SKM-1 (cell line): Measurements from ENCODE around the gene COL5A1.

Experiments
- DNase-seq: peaks from one replicate; lab custom pipeline; 2025; ENCODE audit not compliant: unreplicated experiment; lab: John Stamatoyannopoulos, UW

The COL5A1 gene

DNA sequence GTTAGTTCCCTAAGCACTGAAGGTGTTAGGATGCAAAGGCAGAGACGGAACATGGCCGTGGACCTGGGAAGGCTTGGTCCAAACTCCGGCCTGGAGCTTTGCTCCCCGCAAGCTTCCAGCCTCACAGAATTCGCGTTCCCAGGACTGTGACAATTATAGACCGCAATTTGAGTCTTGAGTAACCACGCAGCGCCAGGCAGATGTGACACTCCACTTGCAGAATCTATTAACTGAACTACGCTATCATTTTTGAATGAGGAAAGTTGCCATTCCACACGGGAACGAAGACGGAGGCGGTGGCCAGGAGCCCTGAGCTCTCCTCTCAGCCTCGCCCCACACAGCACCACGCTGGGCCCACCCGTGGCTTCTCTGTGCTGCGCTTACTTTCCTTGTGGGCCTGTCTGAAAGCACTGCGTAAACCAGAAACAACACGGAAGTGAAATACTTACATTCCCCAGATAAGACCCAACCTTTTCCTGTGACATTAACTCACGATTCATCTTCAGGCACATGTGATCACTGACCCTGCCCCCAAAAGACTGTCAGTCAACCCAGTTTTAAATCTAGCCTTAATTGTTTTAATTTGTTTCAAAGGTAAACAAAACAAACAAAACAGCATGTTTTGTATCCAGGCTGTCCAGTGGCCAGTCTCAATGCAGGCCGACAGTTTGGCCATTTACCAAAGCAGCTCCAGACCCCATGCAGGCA is 16.1 kb upstream of the COL5A1 start:
- no peak for DNase-seq

DNA sequence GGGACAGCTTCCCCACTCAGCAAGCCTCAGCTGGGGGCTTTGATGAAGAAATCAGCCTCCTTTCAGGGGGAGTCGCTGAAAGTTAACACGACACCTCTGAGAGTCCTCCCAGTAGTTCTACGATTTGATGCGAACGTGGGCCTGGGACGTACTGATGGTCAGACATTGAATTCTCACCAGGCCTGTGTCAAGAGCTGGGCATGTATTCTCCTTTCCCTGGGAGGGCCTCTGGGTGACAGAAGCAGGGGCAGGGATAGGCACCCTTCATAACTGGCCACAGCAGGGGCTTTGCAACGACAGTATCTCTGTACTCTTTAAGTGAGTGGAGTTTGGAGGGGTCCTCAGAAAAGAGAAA is 15.6 kb upstream of the COL5A1 start:
- DNase-seq: no peak

DNA sequence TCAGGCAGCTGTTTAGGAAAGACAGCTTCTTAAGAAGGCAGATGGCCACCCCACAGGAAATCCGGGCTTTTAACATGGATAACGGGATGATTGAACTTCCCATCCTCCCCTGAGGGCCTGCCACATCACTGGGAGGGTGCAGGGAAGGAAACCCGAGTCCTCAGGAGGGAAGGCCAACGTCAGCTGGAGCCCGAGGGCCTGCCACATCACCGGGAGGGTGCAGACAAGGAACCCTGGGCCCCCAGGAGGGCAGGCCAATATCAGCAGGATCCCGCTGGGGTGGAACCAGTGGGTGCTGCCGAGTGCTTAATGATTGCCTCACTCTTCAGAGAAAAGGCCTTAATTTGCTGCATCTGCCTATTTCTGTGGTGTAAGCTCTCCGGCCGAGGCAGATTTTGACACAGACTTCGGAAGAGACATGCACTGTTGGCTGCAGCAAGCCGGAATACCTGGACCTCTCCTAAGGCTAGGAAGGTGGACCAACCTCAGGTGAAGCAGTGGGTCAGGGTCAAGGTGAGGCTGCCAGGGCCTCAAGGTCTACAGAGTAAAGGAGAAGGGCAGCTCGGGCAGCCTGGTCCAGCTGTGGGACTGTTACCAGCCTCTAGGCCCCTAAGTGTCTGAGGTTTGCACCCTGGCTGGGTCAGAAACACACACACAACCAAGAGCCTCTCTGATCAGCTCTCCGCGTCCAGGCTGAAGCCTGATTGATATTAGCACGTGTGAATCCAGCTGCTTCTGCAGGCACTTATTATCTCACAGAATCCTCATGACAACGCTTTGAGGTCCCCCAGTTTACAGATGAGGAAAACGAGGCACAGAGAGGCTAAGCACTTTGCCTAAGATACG is 14.8 kb upstream of the COL5A1 start:
- no peak for DNase-seq

DNA sequence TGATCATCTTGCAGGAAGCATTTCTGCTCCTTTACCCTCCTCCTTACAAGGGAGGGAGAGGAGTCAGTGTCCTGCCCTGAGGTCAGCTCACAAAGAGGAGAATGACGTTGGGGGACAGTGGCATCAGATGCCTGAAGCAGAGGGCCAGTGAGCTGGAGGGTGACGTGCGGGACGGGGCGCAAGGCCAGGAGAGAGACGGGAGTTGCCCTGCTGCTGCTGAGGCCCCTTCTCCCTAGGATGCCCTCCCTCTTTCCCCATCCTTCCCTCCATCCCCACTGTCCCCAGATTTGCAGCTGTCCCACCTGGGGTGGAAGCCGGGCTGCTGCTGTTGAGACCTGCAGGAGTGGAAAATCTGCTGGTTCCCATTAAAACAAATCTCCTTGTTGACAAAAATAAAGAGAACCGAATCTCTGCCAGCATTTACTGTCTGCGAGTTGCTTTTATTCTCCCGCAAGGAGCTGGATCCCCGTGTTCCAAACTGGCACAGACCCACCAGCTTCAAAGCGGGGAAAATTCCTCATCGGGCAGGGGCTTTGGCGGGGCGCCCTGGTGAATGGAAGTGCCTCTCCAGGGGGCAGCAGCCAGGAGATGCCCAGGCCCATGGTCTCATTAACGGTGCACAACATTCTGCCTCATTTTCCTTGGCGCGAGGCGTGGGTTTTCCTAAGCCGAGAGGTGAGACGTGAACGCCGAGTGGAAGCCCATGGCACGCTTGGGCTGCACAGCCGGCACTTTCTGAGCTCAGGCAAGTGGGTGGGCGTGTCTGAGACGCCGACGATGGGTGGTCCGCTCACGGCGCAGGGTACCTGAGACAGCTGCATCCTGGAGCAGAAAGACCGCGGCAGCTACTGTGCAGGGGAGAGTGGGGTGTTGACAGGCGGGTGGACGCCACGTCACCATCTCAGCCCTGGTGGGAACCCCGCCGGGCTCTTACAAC is 13.9 kb upstream of the COL5A1 start:
- DNase-seq: no peak

DNA sequence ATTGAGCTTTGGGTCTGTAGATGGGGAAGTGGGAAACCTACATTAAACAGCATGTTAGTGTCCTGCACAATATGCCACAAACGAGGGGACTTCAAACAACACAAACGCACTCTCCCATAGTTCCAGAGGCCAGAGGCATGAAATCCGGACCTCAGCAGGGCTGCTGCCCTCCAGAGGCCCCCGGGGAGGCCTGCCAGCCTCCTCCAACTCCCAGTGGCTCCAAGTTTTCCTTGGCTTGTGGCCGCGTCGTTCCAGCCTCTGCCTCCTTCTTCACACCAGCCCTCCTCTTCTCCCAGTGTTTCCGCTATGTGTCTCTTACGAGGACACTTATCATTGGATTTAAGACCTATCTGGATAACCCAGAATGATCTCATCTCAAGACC is 13.3 kb upstream of the COL5A1 start:
- DNase-seq: no peak

DNA sequence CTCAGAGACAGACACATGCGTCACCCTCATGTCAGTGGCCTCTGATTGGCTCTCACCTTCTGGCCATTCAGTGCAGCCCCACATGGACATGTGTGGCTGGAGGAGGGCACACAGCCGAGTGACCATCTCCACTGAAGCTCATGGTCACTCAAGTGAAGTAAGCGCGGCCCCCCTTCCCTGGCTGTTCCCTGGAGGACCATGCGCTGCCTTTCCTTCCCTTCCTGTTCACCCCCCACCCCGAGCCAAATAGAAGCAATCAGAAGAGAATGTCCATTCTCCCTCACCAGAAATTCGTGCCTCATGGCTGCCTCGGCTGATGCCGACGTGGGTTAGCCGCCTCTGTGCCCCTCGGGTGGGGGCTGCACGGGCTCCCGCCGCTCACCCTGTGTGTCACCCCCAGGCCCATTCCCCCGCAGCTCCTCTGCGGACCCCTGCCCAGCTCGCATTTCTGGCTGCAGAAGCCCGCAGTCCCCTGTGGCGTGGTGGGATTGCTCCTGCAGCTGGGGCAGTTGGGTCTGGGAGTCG is 12.5 kb upstream of the COL5A1 start:
- no peak for DNase-seq

DNA sequence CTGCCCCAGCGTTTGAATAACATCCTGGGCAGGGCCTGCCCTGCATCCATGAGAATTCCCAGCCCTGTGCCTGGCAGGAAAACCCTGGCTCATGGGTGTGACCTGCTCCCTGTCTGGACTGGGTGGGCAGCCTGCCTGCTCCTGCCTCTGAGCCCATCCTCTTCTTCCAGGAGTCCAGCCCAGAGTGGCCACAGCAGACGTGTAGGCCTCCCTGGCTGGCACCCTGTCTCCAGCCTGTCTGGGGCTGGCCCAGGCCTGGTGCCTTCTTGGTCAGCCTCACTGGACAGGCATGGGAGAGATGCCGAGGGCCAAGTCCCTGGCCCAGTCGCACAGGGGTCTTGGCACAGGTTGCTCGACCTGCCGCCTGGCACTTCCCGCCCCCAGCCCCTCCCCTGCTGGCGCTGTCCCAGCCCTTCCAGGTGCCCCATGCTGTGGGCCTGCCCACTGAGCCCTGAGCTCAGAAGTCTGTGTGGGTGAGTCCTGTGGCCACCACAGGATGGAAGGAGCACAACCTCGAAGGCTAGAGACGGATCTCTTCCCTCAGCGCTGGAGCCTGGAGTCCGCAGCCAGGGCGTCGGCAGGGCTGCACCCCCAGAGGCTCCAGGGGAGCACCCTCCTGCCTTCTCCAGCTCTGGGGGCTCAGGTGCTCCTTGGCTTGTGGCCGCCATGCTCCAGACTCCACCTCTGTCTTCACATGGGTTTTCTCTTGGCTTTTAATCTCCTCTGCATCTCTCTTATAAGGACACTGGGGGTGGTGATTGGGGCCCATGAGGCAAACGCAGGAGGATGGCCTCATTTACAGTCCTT is 11.8 kb upstream of the COL5A1 start:
- no peak for DNase-seq

DNA sequence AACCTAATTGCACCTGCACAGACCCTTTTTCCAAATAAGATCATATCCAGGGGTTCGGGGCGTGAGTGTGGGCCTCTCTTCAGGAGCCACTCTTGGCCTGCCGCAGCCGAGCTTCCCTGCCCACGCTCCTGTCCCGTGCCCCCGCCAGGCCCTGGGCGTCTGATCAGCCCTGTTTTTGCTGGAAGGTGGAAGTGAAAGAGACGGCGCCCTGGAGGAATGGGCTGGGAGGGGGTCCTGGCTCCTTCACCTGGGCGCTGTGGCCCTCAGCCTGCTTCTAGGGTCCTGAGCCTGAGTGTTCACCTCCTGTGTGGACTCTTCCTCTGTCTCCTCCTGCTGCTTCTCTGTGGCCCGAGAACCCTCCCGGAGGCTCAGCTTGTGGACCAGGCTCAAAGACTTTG is 11.2 kb upstream of the COL5A1 start:
- no peak for DNase-seq

DNA sequence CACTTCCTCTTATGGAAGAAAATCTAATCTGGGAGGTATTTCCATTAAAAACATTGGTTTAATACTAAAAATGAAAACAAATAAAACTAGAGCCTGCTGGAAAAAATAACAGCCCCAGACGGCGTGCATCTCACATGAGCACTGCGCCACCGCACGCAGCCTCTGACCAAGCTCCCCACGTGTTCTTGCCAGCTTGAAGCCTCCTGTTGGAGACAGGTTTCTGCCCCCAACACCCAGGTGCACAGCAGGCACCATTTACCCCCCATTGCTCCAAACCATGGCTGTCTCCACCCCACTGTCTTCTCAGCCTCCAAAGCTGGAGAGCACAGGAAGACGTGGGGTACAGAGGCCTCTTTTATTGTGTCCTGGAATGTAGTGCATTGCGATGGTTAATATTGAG is 10.7 kb upstream of the COL5A1 start:
- DNase-seq: no peak

DNA sequence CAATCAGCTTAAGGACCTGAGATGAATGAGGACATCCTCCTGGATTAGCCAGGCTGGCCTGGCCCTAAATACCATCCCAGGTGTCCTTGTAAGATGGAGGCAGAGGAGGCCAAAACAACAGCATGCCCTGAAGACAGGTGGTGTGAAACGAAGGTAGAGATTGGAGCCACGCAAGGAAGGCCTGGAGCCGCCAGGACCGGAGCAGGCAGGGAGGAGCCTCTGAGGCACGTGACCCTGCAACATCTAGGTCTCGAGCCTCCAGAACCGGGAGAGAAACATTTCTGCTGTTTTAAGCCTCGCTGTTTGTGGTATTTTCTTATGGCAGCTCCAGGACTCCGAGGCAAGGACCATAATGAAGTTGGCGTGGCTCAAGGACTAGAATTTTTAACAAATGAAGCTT is 9.7 kb upstream of the COL5A1 start:
- DNase-seq: no peak

DNA sequence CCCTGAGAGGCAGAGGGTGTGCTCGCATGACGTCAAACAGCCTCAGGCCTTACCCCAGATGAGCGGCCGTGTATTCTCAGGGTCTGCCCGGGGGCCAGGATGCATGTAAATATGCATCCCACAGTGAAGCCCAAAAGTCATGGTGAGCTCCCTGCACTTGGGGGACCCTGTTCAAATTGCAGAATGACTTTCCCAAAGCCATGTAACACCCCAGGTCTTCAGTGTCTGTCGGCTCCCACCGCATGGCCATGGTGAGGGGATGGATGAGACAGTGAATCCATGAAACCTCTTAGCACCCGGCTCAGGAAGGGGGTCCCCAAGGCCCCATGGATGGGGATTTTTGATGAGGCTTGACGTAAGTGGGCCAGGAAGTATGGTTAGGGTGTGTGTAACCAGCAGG is 9.3 kb upstream of the COL5A1 start:
- DNase-seq: no peak

DNA sequence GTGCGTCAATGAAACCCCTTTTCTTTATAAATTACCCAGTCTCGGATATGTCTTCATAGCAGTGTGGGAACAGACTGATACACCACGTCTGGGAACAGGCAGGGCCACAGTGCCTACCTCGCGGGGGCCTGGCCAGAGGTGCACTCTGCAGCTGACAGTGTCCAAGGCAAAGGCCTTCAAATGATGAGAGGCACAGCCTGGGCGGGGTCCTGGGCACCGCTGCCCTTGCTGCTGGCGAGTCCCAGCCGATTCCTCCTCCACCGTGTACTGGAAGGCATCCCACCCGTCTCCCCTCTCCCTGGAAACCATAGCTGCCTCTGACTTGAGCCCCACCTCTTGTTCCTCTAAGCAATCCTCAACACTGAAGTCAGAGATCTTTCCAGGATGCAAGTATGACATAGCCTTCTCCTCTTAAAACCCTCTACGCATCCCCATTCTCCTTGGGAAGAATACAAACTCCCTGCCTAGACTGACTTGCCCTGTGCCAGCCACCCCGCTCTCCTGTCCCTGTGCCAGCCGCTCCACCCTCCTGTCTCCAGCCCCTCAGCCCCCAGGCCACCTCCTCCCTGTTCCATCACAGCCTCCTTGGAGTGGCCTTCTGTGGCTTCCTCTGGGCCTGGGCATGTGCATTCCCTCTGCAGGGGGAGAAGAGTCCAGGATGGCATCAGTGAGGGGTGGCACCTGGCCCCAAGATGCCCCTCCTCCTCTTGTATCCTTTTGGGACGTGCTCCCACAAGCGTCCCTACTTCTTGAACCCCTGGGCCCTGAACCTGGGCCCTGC is 8.1 kb upstream of the COL5A1 start:
- no peak for DNase-seq

DNA sequence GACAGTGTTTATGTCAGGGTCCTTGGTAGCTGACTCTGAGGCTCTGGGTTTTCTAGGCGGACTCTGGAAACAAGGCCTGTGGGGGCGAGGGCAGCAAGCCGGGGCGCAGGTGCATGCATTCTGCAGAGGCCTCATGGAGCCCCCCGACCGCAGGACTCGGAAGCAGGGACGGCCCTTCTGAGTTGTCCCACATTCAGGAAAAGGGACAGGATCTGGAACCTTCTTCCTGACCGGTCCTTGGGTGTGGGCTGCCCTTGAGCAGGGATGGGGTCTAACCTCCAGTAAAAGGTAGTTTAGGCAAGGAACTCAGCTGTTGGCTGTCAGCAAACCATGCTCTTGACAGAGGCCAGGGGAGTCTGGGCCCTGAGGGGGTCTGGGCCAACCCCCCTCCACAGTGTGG is 7.4 kb upstream of the COL5A1 start:
- no peak for DNase-seq

DNA sequence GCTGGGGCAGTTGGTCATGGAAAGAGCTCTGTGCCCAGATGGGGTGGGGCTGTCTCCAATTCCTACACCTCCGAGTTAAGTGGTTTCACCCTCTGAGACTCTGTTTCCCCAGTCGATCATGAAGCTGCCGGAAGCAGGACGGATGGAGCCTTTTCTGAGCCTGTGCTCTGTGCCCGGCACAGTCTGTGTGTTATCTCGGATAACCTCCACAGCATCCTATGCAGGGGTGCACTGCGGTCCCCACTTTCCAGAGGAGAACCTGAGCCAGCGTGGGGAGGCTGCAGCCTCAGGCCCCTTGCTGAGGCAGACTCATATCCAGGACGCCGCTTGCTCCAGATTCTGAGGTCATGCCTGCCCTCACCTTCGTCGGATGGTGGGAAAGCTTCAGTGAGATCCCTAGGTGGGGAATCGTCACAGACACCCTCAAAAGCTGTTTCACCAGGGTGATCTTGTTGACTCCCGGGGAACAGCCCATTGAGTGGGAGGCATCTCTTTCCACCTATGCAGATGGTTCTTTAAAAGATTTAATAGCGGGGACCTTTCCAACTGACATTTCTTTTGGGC is 6.9 kb upstream of the COL5A1 start:
- DNase-seq: no peak

DNA sequence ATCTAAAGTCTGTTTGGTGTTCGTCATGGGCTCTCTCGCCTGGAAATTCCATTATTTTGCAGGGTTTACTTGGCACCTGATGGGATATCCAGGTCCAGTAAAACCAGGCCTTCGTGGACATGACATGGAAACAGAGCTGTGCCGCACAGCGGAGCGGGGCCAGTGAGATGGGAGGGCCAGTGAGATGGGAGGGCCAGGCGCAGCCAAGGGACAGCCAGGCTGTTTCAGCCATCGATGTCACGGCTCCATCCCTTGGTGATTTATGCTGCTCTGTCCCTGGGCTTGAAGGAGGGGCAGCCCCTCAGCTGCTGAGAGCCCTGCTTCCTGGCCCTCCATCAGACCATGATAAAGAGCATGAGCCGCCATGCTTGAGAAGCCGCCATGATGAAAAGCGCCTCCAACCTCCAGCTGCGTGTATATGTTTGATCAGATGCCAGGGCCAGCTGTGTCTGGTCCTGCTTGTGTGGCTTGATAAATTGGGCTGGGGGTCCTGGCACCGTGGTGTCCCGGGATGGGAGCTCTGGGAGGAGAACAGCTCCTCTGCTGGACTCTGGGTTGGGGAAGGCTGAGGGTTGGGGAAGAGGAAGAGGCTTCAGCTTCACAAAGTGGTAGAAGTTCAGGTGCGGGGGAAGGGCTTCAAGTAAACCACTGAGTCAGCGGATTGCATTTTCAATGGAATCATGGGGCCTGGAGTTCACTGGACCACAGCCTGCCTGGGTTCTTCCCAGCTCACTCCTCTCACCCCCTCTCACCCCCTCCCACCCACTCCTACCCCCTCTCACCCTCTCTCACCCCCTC is 6.1 kb upstream of the COL5A1 start:
- DNase-seq: no peak

DNA sequence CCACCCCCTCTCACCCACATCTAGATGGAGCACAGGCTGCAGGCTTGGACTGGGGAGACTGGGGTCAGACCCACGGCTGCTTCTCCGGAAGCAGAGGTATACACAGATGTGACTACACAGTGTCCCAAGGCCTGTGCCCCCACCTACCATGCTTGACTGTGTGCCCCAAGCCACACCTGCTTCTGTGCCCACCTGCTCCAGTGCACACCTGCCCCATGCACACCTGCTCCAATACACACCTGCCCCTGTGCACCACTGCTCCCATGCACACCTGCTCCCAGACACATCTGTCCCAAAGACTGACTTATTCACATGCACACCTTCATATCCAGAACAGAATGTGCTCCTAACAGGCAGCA is 5.5 kb upstream of the COL5A1 start:
- DNase-seq: no peak

DNA sequence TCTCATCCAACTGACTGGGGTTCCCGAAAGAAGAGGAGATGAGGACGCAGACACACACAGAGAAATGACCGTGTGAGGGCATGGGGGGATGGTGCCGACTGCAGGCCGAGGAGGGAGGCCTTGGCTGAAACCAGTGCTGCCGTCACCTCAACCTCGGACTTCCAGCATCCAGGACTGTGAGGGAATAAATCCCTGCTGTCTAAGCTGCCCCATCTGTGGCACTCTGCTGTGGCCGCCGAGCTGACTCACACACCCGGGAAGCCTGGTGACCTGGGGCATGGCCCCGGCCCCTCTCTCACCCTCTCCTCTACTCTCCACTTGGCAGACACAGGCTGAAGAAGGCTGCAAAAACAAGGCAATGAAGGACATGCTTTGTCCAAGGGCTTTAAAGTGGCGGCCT is 4.4 kb upstream of the COL5A1 start:
- DNase-seq: no peak

DNA sequence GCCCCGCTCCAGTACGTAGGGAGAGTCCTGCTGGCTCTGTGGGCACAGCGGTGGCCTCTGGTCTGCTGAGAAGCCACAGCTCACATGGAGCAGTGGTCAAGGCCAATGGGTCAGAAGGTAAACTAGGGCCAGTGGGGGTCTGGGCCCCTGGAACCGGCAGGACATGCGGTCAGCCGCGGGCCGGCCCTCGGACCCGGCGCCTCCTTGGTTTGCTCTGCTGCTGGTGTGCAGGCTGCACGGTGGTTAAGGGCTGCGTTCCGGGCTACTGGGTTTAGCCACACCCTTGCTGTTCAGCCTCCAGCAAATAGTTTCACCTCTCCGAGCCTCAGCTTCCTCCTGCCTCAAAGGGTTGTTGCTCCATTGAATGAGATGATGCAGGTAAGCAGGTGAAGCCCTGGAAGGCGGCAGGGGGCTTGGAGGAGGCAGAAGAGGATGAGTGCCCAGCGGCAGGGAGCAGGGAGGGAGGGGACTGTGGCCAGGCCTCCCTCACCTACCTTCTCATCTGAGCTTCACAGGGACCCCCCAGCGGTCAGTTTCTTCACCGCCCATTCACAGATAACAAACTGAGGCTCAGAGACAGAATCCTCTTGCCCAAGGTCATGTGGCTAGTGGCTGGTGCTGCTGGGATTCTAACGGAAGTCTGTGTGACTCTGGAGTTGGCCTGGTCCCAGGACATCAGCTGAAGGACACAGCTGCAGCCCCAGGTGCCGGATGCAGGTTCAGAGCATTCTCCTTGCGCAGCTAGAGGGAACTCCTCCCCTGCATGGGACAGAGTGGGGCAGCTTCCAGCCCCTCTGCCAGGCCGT is 3.7 kb upstream of the COL5A1 start:
- DNase-seq: no peak
